ENCODE measurements around the gene CFL1. TPM values are rescaled to one million over a fixed set of nuclear protein-coding genes. Genes with fewer than 3 reads are reported as not detected.

Gene CFL1
- total and polyA plus RNA-seq, 7 donors = 428 to 2,165 (median 506) TPM

- no peaks in the 10 kb centered on the region for H3K27me3 ChIP-seq
- H3K27ac ChIP-seq = peak overlapping the region; percentile 89 to 99 (median 95)
- peak; percentile 74 to 91 (median 84) for TF ChIP-seq POLR2AphosphoS5 (IDR thresholded peaks at IDR 0.05)
- TF ChIP-seq EP300 (IDR thresholded peaks at IDR 0.05) = peak in 1 of 4 donors; percentile 25
- no peak for TF ChIP-seq CTCF (IDR thresholded peaks at IDR 0.05)
- peak; percentile 68 to 70 for TF ChIP-seq POLR2A (IDR thresholded peaks at IDR 0.05)
- peak; percentile 92 for DNase-seq
- 1% methylated on average over 57 of the region's 57 CpGs for WGBS, 2 donors
- H3K36me3 ChIP-seq = peaks cover 30 to 46% (median 42%) of the 10 kb centered on the region in 4 donors
- H3K9me3 ChIP-seq = no peaks in the 10 kb centered on the region
- H3K4me3 ChIP-seq = peak overlapping the region; percentile 79 to 99 (median 98)
- intact Hi-C loops (cut with DNase I) = loop anchor here (5.0 kb wide), 2 partner anchors 60 to 285 kb away; partner anchors contain the start of genes C11orf68, DRAP1, FAM89B and ZNRD2
- peaks cover 0 to 66% (median 51%) of the 10 kb centered on the region in 4 donors for H3K4me1 ChIP-seq
These were observed 1.1 kb downstream of the CFL1 start for GRCh38 chr11:65856689-65857499.

DNA sequence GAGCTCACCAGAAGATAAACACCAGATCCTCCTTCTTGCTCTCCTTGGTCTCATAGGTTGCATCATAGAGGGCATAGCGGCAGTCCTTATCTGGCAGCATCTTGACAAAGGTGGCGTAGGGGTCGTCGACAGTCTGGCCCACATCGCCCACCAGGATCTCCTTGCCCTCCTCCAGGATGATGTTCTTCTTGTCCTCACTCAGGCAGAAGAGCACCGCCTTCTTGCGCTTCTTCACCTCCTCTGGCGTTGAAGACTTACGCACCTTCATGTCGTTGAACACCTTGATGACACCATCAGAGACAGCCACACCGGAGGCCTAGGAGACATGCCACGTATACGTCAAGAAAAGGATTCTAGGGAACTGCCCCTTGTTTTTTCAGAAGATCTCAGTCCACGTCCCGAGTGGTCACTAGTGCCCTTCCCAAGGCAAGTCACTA, 2.0 kb downstream of the CFL1 start:
- H3K27ac ChIP-seq = peak overlapping the region in 3 of 4 donors; percentile 92 to 99 (median 98)
- no peak for TF ChIP-seq POLR2AphosphoS5 (IDR thresholded peaks at IDR 0.05)
- no peak for TF ChIP-seq EP300 (IDR thresholded peaks at IDR 0.05)
- no peak for TF ChIP-seq POLR2A (IDR thresholded peaks at IDR 0.05)
- no peak for TF ChIP-seq CTCF (IDR thresholded peaks at IDR 0.05)
- intact Hi-C loops (cut with DNase I) = loop anchor here (5.0 kb wide), 2 partner anchors 61 to 284 kb away; partner anchors contain the start of genes C11orf68, DRAP1, FAM89B and ZNRD2
- peaks cover 30 to 53% (median 46%) of the 10 kb centered on the region in 4 donors for H3K36me3 ChIP-seq
- DNase-seq = no peak
- H3K9me3 ChIP-seq = peaks cover 0 to 5% (median 2%) of the 10 kb centered on the region in 4 donors
- H3K27me3 ChIP-seq = no peaks in the 10 kb centered on the region
- 46 to 83% methylated on average over 15 of the region's 15 CpGs for WGBS, 2 donors
- peak overlapping the region in 2 of 4 donors; percentile 79 to 97 for H3K4me3 ChIP-seq
- H3K4me1 ChIP-seq = peaks cover 0 to 57% (median 41%) of the 10 kb centered on the region in 4 donors

DNA sequence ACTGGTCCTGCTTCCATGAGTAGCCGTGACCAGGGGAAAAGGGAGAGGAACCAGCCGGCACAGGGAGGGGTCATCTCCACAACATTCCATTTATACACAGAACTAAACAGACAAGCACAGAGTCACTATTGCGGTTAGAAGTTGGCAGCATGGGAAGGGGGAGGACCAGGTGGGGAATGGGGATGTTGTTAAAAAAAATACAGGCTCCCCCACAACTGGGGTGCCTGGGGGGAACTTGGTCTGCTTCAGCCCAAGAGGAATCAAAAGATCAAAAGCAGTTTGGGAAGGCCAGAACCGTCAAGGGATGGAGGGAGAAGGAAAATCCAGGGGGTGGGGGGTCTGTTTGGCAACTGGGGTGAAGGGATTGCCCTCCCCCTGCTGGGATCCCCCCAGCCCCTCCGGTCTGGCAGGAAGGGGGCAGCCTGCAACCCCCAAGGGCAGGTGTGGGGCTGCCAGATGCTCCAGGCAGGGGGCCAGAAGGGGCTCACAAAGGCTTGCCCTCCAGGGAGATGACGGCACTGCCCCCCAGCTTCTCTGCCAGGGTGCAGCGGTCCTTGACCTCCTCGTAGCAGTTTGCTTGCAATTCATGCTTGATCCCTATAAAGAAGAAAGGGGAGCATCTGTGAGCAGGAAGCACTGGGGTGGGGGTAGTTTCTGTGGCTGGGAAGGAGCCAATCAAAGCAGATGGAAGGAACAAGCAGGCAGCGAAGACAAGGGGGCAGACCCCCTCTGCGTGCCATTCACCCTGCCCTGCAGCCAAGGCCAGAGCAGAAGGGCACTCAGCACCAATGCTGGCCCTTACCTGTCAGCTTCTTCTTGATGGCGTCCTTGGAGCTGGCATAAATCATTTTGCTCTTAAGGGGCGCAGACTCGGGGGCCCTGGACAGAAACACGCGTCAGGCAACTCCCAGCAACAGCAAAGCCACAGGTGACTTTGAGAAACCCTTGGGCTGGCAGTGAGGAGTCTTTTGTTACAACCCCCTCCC, 2.8 kb downstream of the CFL1 start:
- Histone ChIP-seq H3K9me3 (peaks cover 0 to 6% (median 2%) of the 10 kb centered on the region in 4 donors), H3K27ac (peak overlapping the region in 1 of 4 donors; percentile 99), H3K27me3 (no peaks in the 10 kb centered on the region), H3K4me3 (no peak overlapping the region), H3K36me3 (peaks cover 30 to 57% (median 47%) of the 10 kb centered on the region in 4 donors), H3K4me1 (peaks cover 0 to 54% (median 40%) of the 10 kb centered on the region in 4 donors)
- DNase-seq = peak; percentile 68
- TF ChIP-seq POLR2A (IDR thresholded peaks at IDR 0.05) = no peak
- TF ChIP-seq POLR2AphosphoS5 (IDR thresholded peaks at IDR 0.05) = no peak
- no peak for TF ChIP-seq EP300 (IDR thresholded peaks at IDR 0.05)
- no peak for TF ChIP-seq CTCF (IDR thresholded peaks at IDR 0.05)
- intact Hi-C loops (cut with DNase I) = loop anchor here (5.0 kb wide), 2 partner anchors 62 to 283 kb away; partner anchors contain the start of genes C11orf68, DRAP1, FAM89B and ZNRD2
- WGBS, 2 donors = 30 to 70% methylated on average over 15 of the region's 15 CpGs

GRCh38 chr11:65854161-65854592, 3.8 kb downstream of the CFL1 start:
- Histone ChIP-seq H3K36me3 (peaks cover 30 to 57% (median 47%) of the 10 kb centered on the region in 4 donors), H3K27ac (peak overlapping the region in 1 of 4 donors; percentile 7), H3K9me3 (peaks cover 0 to 6% (median 2%) of the 10 kb centered on the region in 4 donors), H3K4me3 (no peak overlapping the region), H3K27me3 (no peaks in the 10 kb centered on the region), H3K4me1 (peaks cover 0 to 49% (median 40%) of the 10 kb centered on the region in 4 donors)
- WGBS, 2 donors = 25 to 73% methylated on average over 4 of the region's 4 CpGs
- intact Hi-C loops (cut with DNase I) = no loop called here
- DNase-seq = peak; percentile 52
- TF ChIP-seq CTCF (IDR thresholded peaks at IDR 0.05) (no peak), POLR2A (IDR thresholded peaks at IDR 0.05) (no peak), POLR2AphosphoS5 (IDR thresholded peaks at IDR 0.05) (no peak), EP300 (IDR thresholded peaks at IDR 0.05) (no peak)

Data from sigmoid colon (tissue), 7 donors.